Articular chondrocyte of knee joint (primary cell): ENCODE data around the gene ADAM15. TPM values are rescaled to one million over a fixed set of nuclear protein-coding genes. Genes with fewer than 3 reads are reported as not detected.

Experiments used
- total RNA-seq: library from RNA; depleted of rRNA; stranded (reverse); fragments of >200 nt; gene quantifications from 2 replicates; pipeline ENCODE4 v1.2.3, GENCODE V29; 2012

The ADAM15 gene, protein sequence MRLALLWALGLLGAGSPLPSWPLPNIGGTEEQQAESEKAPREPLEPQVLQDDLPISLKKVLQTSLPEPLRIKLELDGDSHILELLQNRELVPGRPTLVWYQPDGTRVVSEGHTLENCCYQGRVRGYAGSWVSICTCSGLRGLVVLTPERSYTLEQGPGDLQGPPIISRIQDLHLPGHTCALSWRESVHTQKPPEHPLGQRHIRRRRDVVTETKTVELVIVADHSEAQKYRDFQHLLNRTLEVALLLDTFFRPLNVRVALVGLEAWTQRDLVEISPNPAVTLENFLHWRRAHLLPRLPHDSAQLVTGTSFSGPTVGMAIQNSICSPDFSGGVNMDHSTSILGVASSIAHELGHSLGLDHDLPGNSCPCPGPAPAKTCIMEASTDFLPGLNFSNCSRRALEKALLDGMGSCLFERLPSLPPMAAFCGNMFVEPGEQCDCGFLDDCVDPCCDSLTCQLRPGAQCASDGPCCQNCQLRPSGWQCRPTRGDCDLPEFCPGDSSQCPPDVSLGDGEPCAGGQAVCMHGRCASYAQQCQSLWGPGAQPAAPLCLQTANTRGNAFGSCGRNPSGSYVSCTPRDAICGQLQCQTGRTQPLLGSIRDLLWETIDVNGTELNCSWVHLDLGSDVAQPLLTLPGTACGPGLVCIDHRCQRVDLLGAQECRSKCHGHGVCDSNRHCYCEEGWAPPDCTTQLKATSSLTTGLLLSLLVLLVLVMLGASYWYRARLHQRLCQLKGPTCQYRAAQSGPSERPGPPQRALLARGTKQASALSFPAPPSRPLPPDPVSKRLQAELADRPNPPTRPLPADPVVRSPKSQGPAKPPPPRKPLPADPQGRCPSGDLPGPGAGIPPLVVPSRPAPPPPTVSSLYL
- 82.4 and 87.7 TPM in 2 replicates for total RNA-seq

DNA sequence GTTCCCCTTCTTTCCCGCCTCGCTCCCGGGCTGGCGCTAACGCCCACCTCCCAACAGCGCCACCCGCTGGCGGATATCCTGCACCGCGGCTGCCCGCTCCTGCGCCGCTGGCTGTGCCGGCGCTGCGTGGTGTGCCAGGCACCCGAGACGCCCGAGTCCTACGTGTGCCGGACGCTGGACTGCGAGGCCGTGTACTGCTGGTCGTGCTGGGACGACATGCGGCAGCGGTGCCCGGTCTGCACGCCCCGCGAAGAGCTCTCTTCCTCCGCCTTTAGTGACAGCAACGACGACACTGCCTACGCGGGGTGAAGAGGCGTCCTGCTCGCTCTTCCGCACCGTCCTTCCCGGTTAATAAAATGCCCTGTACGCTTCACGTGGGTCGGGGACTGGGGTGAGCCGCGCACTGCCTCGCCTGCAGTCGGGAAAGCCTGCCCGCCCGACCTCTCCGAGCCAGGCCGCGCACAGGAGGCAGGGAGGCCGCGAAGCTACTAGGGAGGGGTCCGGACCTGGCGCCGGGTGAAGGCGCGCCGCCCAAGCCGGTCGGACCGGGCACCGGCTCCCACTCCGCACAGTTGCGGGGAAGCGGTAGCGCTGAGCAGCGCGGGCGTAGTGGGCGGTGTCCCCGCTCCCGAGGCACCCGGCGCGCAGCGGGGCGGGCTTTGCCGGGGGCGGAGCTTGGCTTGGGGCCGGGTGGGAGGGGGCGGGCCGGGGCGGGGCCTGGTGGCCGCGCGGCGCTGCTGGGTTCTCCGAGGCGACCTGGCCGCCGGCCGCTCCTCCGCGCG, at the start of gene ADAM15:
ADAM15 (plus strand) TSS at position 757 of the 782 bp plus-strand sequence. CDS start 71 bp downstream, outside the sequence.

GRCh38 chr1:155002464-155003226, 48.5 kb upstream of the ADAM15 start, which contains the start of gene ZBTB7B:
TSS of gene ZBTB7B (plus strand) at chr1:155002802. CDS start at chr1:155014661, 11,859 bp downstream.

GRCh38 chr1:155033524-155033923, 17.6 kb upstream of the ADAM15 start, which contains the start of the genes DCST1 and DCST2:
TSS of gene DCST1 (plus strand) at chr1:155033824. CDS start at chr1:155034037, 213 bp downstream.
TSS of gene DCST2 (minus strand) at chr1:155033781. CDS start at chr1:155033701, 80 bp downstream.

DNA sequence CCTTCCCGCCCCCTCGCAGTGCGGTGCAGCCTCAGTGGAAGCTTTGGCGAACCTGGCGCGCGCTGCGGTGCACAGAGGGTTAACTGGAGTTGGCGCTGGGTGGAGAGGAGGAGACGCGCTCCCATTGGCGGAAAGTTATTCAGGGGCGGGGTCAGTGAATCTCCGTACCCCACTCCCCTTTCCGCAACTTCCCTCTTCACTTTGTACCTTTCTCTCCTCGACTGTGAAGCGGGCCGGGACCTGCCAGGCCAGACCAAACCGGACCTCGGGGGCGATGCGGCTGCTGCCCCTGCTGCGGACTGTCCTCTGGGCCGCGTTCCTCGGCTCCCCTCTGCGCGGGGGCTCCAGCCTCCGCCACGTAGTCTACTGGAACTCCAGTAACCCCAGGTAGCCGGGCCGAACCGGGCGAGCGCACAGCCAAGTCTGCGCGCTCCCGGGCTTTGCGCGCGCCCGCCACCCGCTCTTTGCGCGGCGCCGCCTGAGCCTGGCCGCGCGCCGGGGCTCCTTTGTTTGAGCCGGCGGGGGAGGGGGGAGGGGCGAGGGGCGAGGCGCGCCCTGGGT, 12.5 kb downstream of the ADAM15 start, which contains the start of gene EFNA4:
EFNA4 (plus strand) TSS at position 191 of the 561 bp plus-strand sequence; CDS start at position 275, 84 bp downstream.

GRCh38 chr1:155078469-155079209, 27.5 kb downstream of the ADAM15 start, which contains the start of gene EFNA3:
TSS of gene EFNA3 (plus strand) at chr1:155078837. CDS start at chr1:155078942, 105 bp downstream.

Other genes starting within 250 kb of the ADAM15 start
- under 0.01 and 0.11 TPM in 2 replicates for gene KCNN3, start 181.0 kb upstream of the ADAM15 start, total RNA-seq
- 8.4 and 9.5 TPM in 2 replicates for gene PMVK, start 114.6 kb upstream of the ADAM15 start, total RNA-seq
- 35.8 and 36.8 TPM in 2 replicates for gene PBXIP1, start 95.2 kb upstream of the ADAM15 start, total RNA-seq
- 11.6 and 13.8 TPM in 2 replicates for gene PYGO2, start 89.5 kb upstream of the ADAM15 start, total RNA-seq
- gene SHC1, start 80.6 kb upstream of the ADAM15 start, total RNA-seq, result 211 and 219 TPM in 2 replicates
- 31.5 and 40.9 TPM in 2 replicates for gene CKS1B, start 76.6 kb upstream of the ADAM15 start, total RNA-seq
- gene FLAD1, start 68.0 kb upstream of the ADAM15 start, total RNA-seq, result 13.1 and 13.6 TPM in 2 replicates
- gene LENEP, start 57.7 kb upstream of the ADAM15 start, total RNA-seq, result not detected in 2 replicates
- 14.4 and 20.6 TPM in 2 replicates for gene ZBTB7B, start 48.5 kb upstream of the ADAM15 start, total RNA-seq
- gene DCST2, start 17.5 kb upstream of the ADAM15 start, total RNA-seq, result 0.11 TPM in 1 of 2 replicates, not detected in the other
- gene DCST1, start 17.5 kb upstream of the ADAM15 start, total RNA-seq, result not detected in 2 replicates
- gene EFNA4, start 12.4 kb downstream of the ADAM15 start, total RNA-seq, result 3.0 and 3.7 TPM in 2 replicates
- 0.65 and 1.6 TPM in 2 replicates for gene EFNA3, start 27.5 kb downstream of the ADAM15 start, total RNA-seq
- 1.9 and 5.2 TPM in 2 replicates for gene EFNA1, start 76.6 kb downstream of the ADAM15 start, total RNA-seq
- gene SLC50A1, start 84.5 kb downstream of the ADAM15 start, total RNA-seq, result 37.9 and 46.4 TPM in 2 replicates
- gene DPM3, start 89.2 kb downstream of the ADAM15 start, total RNA-seq, result 19.2 and 39.6 TPM in 2 replicates
- gene KRTCAP2, start 122.0 kb downstream of the ADAM15 start, total RNA-seq, result 96.1 and 111 TPM in 2 replicates
- 2.0 and 3.5 TPM in 2 replicates for gene TRIM46, start 122.5 kb downstream of the ADAM15 start, total RNA-seq
- 47.7 and 72.1 TPM in 2 replicates for gene THBS3, start 156.6 kb downstream of the ADAM15 start, total RNA-seq
- gene MTX1, start 157.4 kb downstream of the ADAM15 start, total RNA-seq, result 33.8 and 37.4 TPM in 2 replicates
- gene ENTREP3, start 204.2 kb downstream of the ADAM15 start, total RNA-seq, result 4.2 and 6.4 TPM in 2 replicates
- 33.8 and 43.6 TPM in 2 replicates for gene SCAMP3, start 211.0 kb downstream of the ADAM15 start, total RNA-seq
- gene CLK2, start 222.2 kb downstream of the ADAM15 start, total RNA-seq, result 26.0 and 27.6 TPM in 2 replicates
- 0.78 and 1.1 TPM in 2 replicates for gene HCN3, start 226.1 kb downstream of the ADAM15 start, total RNA-seq